ENCODE results near the gene MYT1.
"Not testable (repeated sequence)": the region's sequence is repeated elsewhere in the genome, so short reads cannot be mapped to it uniquely, and the experiment has no call there.

MYT1 gene

DNA sequence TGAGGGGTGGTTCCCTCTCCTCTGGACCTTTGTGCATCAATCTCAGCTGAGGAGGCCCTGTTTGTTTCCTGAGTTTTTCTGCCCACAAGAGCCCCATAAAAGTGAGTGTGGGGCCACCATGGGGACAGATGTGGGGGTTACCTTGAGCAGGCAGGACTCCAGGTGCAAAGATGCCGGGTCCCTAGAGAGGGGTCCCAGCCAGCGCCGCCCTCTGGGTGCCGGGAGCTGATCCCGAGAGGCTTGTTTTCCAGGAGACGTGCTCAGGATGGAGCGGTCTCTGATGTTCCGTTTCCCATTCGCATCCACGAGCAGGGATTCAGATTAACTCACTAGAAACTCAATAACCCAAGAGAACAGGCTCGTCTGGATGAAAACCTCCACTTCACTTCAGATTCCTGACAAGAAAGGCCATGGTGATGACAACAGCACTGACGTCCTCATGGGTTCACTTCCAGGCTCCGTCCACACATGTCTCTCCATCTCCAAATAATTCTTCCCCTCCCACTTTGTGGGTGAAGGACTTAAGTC, 21.9 kb downstream of the MYT1 start:
- TF ChIP-seq, protein P1, sequence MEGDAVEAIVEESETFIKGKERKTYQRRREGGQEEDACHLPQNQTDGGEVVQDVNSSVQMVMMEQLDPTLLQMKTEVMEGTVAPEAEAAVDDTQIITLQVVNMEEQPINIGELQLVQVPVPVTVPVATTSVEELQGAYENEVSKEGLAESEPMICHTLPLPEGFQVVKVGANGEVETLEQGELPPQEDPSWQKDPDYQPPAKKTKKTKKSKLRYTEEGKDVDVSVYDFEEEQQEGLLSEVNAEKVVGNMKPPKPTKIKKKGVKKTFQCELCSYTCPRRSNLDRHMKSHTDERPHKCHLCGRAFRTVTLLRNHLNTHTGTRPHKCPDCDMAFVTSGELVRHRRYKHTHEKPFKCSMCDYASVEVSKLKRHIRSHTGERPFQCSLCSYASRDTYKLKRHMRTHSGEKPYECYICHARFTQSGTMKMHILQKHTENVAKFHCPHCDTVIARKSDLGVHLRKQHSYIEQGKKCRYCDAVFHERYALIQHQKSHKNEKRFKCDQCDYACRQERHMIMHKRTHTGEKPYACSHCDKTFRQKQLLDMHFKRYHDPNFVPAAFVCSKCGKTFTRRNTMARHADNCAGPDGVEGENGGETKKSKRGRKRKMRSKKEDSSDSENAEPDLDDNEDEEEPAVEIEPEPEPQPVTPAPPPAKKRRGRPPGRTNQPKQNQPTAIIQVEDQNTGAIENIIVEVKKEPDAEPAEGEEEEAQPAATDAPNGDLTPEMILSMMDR (IDR thresholded peaks at IDR 0.05; ENCODE audit: insufficient read depth, low read depth, low read length, missing control alignments), result no peak
- DNase-seq (ENCODE audit: low read depth), result no peak
- H3K4me3 ChIP-seq (ENCODE audit: low read length), result no peak overlapping the region

DNA sequence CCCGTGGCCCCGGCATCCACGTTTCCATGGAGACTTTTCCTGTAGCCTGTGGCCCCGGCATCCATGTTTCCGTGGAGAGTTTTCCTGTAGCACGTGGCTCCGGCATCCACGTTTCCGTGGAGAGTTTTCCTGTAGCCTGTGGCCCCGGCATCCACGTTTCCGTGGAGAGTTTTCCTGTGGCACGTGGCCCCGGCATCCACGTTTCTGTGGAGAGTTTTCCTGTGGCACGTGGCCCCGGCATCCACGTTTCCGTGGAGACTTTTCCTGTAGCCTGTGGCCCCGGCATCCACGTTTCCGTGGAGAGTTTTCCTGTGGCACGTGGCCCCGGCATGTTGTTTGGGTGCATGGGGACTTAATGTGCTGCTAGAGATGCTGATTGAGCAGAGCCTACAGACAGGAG, 23.0 kb downstream of the MYT1 start:
- not testable (repeated sequence) for DNase-seq (ENCODE audit: low read depth); H3K4me3 ChIP-seq (ENCODE audit: low read length)

DNA sequence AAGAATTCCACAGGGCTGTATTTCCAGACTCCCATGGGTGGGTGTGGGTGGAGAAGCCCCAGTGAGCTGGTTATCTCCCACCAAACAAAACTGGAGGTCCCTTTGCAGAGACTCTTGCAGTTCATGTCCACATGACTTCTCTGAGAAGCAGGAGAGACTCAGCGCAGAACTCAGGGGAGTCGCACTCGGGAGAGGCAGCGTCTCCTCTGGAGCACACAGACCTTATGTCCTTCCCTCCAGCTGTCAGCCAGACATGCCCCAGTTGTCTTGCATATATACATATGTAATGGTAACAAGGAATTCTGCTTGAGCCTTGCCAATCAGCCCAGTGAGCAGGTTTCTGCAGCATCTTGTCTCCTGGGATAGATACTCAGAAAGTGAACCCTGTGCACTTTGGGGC, 23.8 kb downstream of the MYT1 start:
- TF ChIP-seq, protein P1 (IDR thresholded peaks at IDR 0.05; ENCODE audit: insufficient read depth, low read depth, low read length, missing control alignments), result no peak
- no peak overlapping the region for H3K4me3 ChIP-seq (ENCODE audit: low read length)

DNA sequence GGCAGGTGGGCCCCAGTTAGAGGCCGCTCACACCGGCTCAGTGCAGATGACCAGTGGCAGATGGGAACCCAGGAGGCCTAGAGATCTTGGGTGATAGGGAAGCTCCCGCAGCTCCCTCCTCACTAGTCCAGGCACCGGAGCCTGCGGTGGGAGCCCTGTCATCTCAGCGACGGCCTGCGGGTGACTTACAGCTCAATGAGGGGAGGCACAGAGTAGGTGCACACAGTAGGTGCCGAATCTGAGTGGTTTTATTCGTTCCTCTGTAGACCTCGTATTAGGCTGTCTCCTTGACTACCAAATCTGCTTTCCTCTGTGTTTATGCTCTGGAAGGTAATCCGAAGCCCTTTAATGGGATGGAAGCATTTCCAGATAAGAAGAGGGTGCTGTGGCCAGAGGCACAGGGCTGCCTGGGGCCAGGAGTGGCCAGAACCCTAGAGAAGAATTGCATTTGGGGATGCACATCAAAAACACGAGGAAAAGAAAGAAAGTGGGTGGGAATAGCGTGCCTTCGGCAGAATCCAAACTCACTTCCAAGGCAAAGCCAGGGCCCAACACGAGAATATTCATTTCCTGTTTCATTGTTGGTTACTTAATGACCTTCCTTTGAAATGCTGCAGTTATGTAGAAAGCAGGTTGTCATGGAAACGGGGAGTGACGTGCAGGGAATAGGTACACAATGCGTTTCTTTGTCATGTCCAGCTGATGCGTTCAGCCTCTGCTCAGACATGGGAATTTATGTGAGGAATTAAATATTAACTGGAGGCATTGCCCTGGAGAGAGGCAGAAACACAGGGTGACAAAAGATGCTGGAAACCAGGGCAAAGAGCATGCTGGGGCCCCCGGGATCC, 24.7 kb downstream of the MYT1 start:
- TF ChIP-seq, protein P1 (IDR thresholded peaks at IDR 0.05; ENCODE audit: insufficient read depth, low read depth, low read length, missing control alignments), result no peak
- no peak overlapping the region for H3K4me3 ChIP-seq (ENCODE audit: low read length)
- peak; percentile 46 for DNase-seq (ENCODE audit: low read depth)

More for the DNA sequence above, 23.8 kb downstream of the MYT1 start:
- no peak for DNase-seq (ENCODE audit: low read depth)

DNA sequence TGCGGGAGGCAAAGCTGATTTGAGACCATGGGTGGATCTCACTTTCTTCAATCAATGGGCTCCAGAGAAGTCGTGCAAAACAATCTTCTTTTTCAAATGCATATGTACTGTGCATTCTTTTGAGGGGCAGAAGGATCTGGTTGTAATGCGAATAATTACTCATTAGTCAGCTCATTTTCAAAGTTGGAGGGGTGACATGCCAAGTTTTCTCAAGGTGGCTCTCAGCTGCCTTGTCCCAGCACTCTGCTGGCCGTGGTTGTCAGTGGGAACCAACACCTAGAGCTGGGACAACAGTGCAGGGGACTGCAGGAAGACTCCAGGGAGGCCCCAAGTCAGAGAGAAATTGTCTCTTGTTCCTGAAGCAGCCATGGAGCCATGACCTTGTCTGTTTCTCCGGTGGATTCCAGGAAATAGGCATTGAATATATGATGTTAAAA, 25.3 kb downstream of the MYT1 start:
- TF ChIP-seq, protein P1 (IDR thresholded peaks at IDR 0.05; ENCODE audit: insufficient read depth, low read depth, low read length, missing control alignments), result no peak
- H3K4me3 ChIP-seq (ENCODE audit: low read length), result no peak overlapping the region
- no peak for DNase-seq (ENCODE audit: low read depth)

DNA sequence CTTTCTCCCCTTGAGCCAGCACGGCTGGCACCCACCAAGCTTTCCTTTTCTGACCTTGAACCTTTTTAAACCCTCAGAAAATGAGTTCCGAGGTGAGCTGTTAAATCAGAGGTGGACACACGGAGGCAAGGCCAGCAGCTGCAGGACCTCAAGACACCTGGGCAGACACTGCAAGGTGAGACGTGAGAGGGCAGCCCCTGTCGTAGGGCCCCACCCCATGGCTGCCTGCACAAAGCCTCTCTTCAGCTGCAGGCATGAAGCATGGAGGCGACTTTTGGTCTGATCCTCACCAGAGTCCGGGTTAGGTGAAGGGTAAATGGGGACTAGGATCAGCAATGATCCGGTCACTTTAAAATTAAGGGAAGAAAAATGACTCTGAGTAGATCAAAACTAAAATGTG, 25.7 kb downstream of the MYT1 start:
- H3K4me3 ChIP-seq (ENCODE audit: low read length), result no peak overlapping the region
- TF ChIP-seq, protein P1 (IDR thresholded peaks at IDR 0.05; ENCODE audit: insufficient read depth, low read depth, low read length, missing control alignments), result no peak
- DNase-seq (ENCODE audit: low read depth), result no peak

DNA sequence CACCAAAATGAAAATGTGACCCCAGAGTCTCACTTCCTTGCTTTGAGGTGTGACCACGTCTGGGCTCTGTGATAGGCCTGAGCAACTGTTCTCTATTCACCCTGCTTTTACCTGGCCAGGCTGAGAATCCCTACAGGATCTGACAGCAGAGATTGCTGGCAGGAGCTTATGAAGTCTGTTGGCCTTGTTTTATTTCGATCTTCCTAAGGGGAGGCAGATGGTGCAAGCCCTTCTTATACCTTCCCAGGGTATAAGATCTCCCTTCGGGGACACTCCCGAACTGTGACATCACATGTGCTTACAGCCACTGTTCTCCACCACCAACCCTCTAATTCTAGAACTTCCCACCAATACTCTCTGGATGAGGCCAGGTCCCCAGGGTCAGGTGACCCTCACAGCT, 26.8 kb downstream of the MYT1 start:
- no peak overlapping the region for H3K4me3 ChIP-seq (ENCODE audit: low read length)
- TF ChIP-seq, protein P1 (IDR thresholded peaks at IDR 0.05; ENCODE audit: insufficient read depth, low read depth, low read length, missing control alignments), result no peak
- DNase-seq (ENCODE audit: low read depth), result no peak
